Psoas muscle (tissue), 8 donors: ENCODE measurements around the gene ROBO2. TPM values are rescaled to one million over a fixed set of nuclear protein-coding genes. Genes with fewer than 3 reads are reported as not detected.

Experiments used
- ATAC-seq, 4 donors: fragments of 200-7000 bp; cut with Tn5 transposase; one replicate each; pipeline ENCODE4 v1.9.1; 2020; ENCODE audit warnings: moderate library complexity in 3 of 4, mild to moderate bottlenecking in 2 of 4
- DNase-seq, 2 donors: peaks; one replicate each; pipeline ENCODE4 v3.0.0-alpha.2; 2020
- H3K27ac ChIP-seq: fragments of 200-600 bp; one replicate; pipeline ENCODE4 v1.8.0; 2022
- H3K27me3 ChIP-seq, 3 donors: fragments of 200-600 bp in 1 of 3; one replicate each; pipeline versions ENCODE4 v1.6.1 to v1.8.0; 2013 to 2022; ENCODE audit warnings: low read length in 2 of 3, mild to moderate bottlenecking in 2 of 3, moderate library complexity in 1 of 3; ENCODE audit not compliant: insufficient read depth in 3 of 3
- H3K36me3 ChIP-seq, 2 donors: fragments of 200-600 bp in 1 of 2; one replicate each; pipeline versions ENCODE4 v1.6.1 to v1.8.0; 2013 to 2022; ENCODE audit warnings: low read depth in 1 of 2, mild to moderate bottlenecking in 1 of 2, moderate library complexity in 1 of 2; ENCODE audit not compliant: insufficient read depth in 1 of 2
- H3K4me1 ChIP-seq: fragments of 200-600 bp; one replicate; pipeline ENCODE4 v1.8.0; 2022
- H3K4me3 ChIP-seq: fragments of 200-600 bp; one replicate; pipeline ENCODE4 v1.8.0; 2022; ENCODE audit warnings: mild to moderate bottlenecking
- H3K9me3 ChIP-seq: fragments of 200-600 bp; one replicate; pipeline ENCODE4 v1.8.0; 2022
- WGBS, 3 donors: extraction: QIAGEN DNeasy Blood & Tissue Kit; methylation state at CpG; one replicate each; pipeline versions ENCODE4 v1.1.6 to v1.1.7; 2013; 5-methylcytosine and 5-hydroxymethylcytosine counted together
- intact Hi-C, 2 donors: fragments of 100-400 bp; cut with DNase I; formaldehyde crosslinking; loops; one replicate each; pipeline versions ENCODE4 v1.11.0 to v1.14.2; 2022
- polyA plus RNA-seq, 3 donors: library from polyadenylated mRNA; stranded (reverse); fragments of 200-250 nt; gene quantifications; one replicate each; pipeline ENCODE4 v1.2.3, GENCODE V29; 2013
- total RNA-seq, 4 donors: library from RNA; stranded (reverse); fragmentation: NEBNext Ultra II Directional in 2 of 4; extraction: Animal tissue kit (Norgen Biotek cat#: 25700) in 2 of 4; gene quantifications; one replicate each; pipeline versions ENCODE4 v1.2.1 to v1.2.4, GENCODE V29; 2021 to 2023
- TF ChIP-seq, protein P1 (sequence below): fragments of 200-600 bp; IDR thresholded peaks from one replicate; pipeline ENCODE4 v1.8.0; 2022; ENCODE audit warnings: antibody characterized with exemption
- donor health status: healthy with polysubstance abuse.
- donor health status: DM: no; HTN: no; CAD: no; lungs with moderate emphysema.
- donor health status: Bipolar disorder and iron deficiency.
- donor health status: healthy.
- donor health status: DM: yes; HTN: yes; CAD: no.
- donor health status: DM: no; HTN: no; CAD: no.
- donor health status: DM: no; HTN: no; CAD: no.
- donor health status: DM: yes; HTN: yes; CAD: no.

The ROBO2 gene
- total and polyA plus RNA-seq, 7 donors, result 0.03 to 0.39 (median 0.09) TPM; not detected in 1

GRCh38 chr3:77686560-77686959 is 646.7 kb downstream of the ROBO2 start:
- WGBS, 3 donors, result 16 to 28% (median 21%) methylated on average over 2 of the region's 2 CpGs
- no peak for ATAC-seq

DNA sequence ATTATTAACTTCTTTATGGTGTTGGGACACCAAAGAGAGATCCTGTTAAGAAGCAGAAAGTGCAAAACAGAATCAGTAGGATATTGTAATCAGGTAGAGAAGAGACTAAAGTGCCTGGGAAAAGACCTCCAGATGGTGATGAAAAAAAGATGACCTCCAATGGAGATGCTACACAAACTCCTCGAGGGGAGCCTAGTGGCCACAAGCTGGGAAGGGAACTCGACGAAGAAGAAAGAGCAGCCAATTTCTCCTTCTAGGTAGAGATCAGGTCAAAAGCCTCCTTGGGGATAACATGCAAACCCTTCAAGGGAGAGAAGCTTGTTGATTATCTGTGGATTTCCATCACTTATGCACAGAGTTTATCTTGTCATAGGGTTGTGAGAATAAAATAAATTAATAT is 647.6 kb downstream of the ROBO2 start:
- intact Hi-C loops, result no loop called here
- no peak overlapping the region for H3K4me3 ChIP-seq
- peaks cover 5% of the 10 kb centered on the region for H3K9me3 ChIP-seq
- DNase-seq, result no peak
- H3K27me3 ChIP-seq, result no peaks in the 10 kb centered on the region
- WGBS, 3 donors, result 46 to 50% (median 50%) methylated on average over 3 of the region's 3 CpGs
- no peaks in the 10 kb centered on the region for H3K4me1 ChIP-seq
- no peak overlapping the region for H3K27ac ChIP-seq
- TF ChIP-seq, protein P1, sequence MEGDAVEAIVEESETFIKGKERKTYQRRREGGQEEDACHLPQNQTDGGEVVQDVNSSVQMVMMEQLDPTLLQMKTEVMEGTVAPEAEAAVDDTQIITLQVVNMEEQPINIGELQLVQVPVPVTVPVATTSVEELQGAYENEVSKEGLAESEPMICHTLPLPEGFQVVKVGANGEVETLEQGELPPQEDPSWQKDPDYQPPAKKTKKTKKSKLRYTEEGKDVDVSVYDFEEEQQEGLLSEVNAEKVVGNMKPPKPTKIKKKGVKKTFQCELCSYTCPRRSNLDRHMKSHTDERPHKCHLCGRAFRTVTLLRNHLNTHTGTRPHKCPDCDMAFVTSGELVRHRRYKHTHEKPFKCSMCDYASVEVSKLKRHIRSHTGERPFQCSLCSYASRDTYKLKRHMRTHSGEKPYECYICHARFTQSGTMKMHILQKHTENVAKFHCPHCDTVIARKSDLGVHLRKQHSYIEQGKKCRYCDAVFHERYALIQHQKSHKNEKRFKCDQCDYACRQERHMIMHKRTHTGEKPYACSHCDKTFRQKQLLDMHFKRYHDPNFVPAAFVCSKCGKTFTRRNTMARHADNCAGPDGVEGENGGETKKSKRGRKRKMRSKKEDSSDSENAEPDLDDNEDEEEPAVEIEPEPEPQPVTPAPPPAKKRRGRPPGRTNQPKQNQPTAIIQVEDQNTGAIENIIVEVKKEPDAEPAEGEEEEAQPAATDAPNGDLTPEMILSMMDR, result no peak
- no peaks in the 10 kb centered on the region for H3K36me3 ChIP-seq
- ATAC-seq, result no peak

More at GRCh38 chr3:77686560-77686959, 646.7 kb downstream of the ROBO2 start:
- Histone ChIP-seq H3K36me3 (no peaks in the 10 kb centered on the region), H3K9me3 (peaks cover 14% of the 10 kb centered on the region), H3K4me3 (no peak overlapping the region), H3K27me3 (no peaks in the 10 kb centered on the region), H3K27ac (no peak overlapping the region), H3K4me1 (no peaks in the 10 kb centered on the region)
- no peak for DNase-seq
- TF ChIP-seq, protein P1, result no peak
- intact Hi-C loops, result no loop called here

GRCh38 chr3:77690284-77690845 is 650.5 kb downstream of the ROBO2 start:
- Histone ChIP-seq H3K4me1 (no peaks in the 10 kb centered on the region), H3K9me3 (no peaks in the 10 kb centered on the region), H3K27me3 (no peaks in the 10 kb centered on the region), H3K27ac (no peak overlapping the region), H3K36me3 (no peaks in the 10 kb centered on the region), H3K4me3 (no peak overlapping the region)
- TF ChIP-seq, protein P1, result no peak
- 57 to 62% (median 60%) methylated on average over 7 of the region's 7 CpGs for whole genome bisulfite sequencing, 3 donors
- DNase-seq (no peak), ATAC-seq (no peak)
- intact Hi-C loops, result no loop called here

DNA sequence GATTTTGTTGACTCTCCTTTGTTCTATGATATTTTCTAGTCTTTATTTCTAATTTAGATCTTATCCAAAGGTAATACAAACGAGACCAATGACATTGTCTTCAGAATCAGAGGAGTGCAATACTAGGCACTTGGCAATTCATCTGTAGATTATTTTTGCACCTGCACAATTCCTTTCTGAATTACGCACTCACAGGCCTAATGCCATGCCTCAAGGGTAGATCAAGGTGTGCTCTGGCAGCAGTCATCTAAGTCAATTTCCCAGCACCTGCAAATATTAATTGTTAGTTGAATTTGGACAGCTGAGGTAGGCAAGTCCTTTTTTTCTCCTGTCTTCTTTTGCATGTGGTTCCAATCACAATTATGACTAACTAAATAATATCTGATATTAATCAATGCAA is 653.2 kb downstream of the ROBO2 start:
- Histone ChIP-seq H3K4me1 (no peaks in the 10 kb centered on the region), H3K4me3 (no peak overlapping the region), H3K9me3 (no peaks in the 10 kb centered on the region), H3K27me3 (no peaks in the 10 kb centered on the region), H3K27ac (no peak overlapping the region), H3K36me3 (no peaks in the 10 kb centered on the region)
- WGBS, 3 donors, result 69 to 82% (median 81%) methylated on average over 2 of the region's 2 CpGs
- TF ChIP-seq, protein P1, result no peak
- DNase-seq (no peak), ATAC-seq (no peak)
- intact Hi-C loops, result no loop called here

DNA sequence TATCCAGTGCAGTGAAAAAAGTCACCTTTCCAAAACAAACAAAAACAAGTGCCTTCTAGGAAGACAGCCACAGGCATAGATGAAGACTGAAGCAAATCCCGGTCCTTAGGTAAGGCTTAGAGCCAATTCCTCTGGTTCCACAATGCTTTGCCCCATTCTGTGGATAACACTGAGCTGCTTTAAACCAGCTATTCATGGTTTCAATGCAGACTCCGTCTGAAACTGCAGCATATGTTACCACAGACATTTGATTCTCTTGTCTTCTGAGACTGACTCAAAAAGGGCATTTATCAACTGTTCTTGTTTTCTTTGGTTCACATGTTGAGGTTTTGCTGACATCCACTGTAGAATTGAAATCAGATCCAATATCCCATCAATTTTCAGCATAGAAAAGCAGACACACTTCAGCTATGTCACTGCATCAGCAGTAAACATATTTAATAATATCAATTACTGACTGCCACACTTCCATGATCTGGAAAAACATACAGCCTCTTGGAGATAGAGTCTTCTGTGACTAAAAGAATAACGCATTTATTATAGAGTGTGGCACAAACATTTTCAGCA is 659.3 kb downstream of the ROBO2 start:
- H3K4me1 ChIP-seq, result no peaks in the 10 kb centered on the region
- TF ChIP-seq, protein P1, result no peak
- H3K27ac ChIP-seq, result no peak overlapping the region
- no peaks in the 10 kb centered on the region for H3K36me3 ChIP-seq
- ATAC-seq (no peak), DNase-seq (no peak)
- H3K4me3 ChIP-seq, result no peak overlapping the region
- no peaks in the 10 kb centered on the region for H3K9me3 ChIP-seq
- intact Hi-C loops, result no loop called here
- WGBS, 3 donors, result 54 to 55% (median 54%) methylated on average over 3 of the region's 3 CpGs
- H3K27me3 ChIP-seq, result no peaks in the 10 kb centered on the region
